GM23248 (cell line): ENCODE data around the gene WAC.

Source experiments
- EZH2 ChIP-seq: fragments of 200-600 bp; sonication (generic); IDR thresholded peaks from 2 replicates; pipeline ENCODE4 v1.6.1; 2018; ENCODE audit warnings: antibody characterized with exemption, mild to moderate bottlenecking; ENCODE audit not compliant: insufficient read depth, poor library complexity, severe bottlenecking
- EZH2phosphoT487 ChIP-seq: fragments of 200-600 bp; sonication (generic); IDR thresholded peaks from 2 replicates; pipeline ENCODE4 v1.6.1; 2018; ENCODE audit warnings: antibody characterized with exemption, moderate library complexity, mild to moderate bottlenecking, low read depth; ENCODE audit not compliant: insufficient read depth

DNA sequence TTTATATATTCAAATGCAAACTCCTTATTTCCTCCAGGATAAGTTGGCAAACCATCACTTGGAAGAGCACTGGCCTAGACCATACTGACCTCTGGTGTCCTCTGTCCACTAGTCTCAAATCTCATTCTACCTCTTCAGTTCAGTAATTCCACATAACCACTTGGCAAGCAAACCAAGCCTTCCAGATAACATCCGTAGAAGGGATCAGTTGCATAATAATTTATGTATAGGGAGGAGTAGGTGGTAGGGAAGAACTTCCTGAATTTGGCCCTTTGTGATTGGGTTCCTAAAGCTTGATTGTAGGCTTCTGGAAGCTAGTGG is 55.0 kb downstream of the WAC start:
- TF ChIP-seq EZH2 (no peak), EZH2phosphoT487 (no peak)
